Tibial nerve (tissue), 4 donors: Measurements from ENCODE around the gene PLXNC1. TPM values are rescaled to one million over a fixed set of nuclear protein-coding genes. Genes with fewer than 3 reads are reported as not detected.

Source experiments
- DNase-seq, 2 donors: peaks; one replicate each; pipeline ENCODE4 v3.0.0-alpha.2; 2019; ENCODE audit warnings: low spot score in 2 of 2
- H3K27ac ChIP-seq, 4 donors: fragments of 200-600 bp; sonication (generic) in 3 of 4; one replicate each; pipeline ENCODE4 v1.5.1; 2017 to 2019; ENCODE audit warnings: mild to moderate bottlenecking in 1 of 4
- H3K27me3 ChIP-seq, 2 donors: fragments of 200-600 bp; sonication (generic) in 1 of 2; one replicate each; pipeline versions ENCODE4 v1.5.1 to v1.6.0; 2017 to 2019
- H3K36me3 ChIP-seq, 3 donors: fragments of 200-600 bp; sonication (generic); one replicate each; pipeline ENCODE4 v1.5.1; 2018 to 2019
- H3K4me1 ChIP-seq, 4 donors: fragments of 200-600 bp; sonication (generic) in 3 of 4; one replicate each; pipeline ENCODE4 v1.5.1; 2017 to 2019
- H3K4me3 ChIP-seq, 4 donors: fragments of 200-600 bp; sonication (generic) in 3 of 4; one replicate each; pipeline ENCODE4 v1.5.1; 2017 to 2019; ENCODE audit warnings: mild to moderate bottlenecking in 1 of 4, moderate library complexity in 1 of 4
- H3K9me3 ChIP-seq, 4 donors: fragments of 200-600 bp; sonication (generic) in 3 of 4; one replicate each; pipeline ENCODE4 v1.5.1; 2017 to 2019
- CTCF ChIP-seq, 5 experiments: fragments of 200-600 bp in 3 of 5; fragments of 450-650 bp in 2 of 5; sonication (generic) in 3 of 5; IDR thresholded peaks; one replicate each; pipeline ENCODE4 v1.5.1; 2016 to 2019; ENCODE audit warnings: antibody characterized with exemption in 5 of 5, mild to moderate bottlenecking in 3 of 5, moderate library complexity in 2 of 5
- EP300 ChIP-seq, 2 donors: sonication (generic); formaldehyde crosslinking; IDR thresholded peaks; one replicate each; pipeline ENCODE4 v1.6.1; 2017; ENCODE audit warnings: antibody characterized with exemption in 2 of 2, mild to moderate bottlenecking in 1 of 2
- POLR2A ChIP-seq, 2 donors: fragments of 450-650 bp; IDR thresholded peaks; one replicate each; pipeline ENCODE4 v1.6.1; 2017; ENCODE audit warnings: antibody characterized with exemption in 2 of 2, mild to moderate bottlenecking in 2 of 2, moderate library complexity in 2 of 2
- WGBS, 2 donors: methylation state at CpG; one replicate each; pipeline ENCODE4 v1.1.5; 2018; 5-methylcytosine and 5-hydroxymethylcytosine counted together
- total RNA-seq, 4 donors: library from RNA; depleted of rRNA; stranded (reverse); fragments of >200 nt; gene quantifications; one replicate each; pipeline ENCODE4 v1.1.0, GENCODE V29; 2016

The PLXNC1 gene
- total RNA-seq, 4 donors from 2014 or later, result 9.0 to 20.8 (median 11.4) TPM

DNA sequence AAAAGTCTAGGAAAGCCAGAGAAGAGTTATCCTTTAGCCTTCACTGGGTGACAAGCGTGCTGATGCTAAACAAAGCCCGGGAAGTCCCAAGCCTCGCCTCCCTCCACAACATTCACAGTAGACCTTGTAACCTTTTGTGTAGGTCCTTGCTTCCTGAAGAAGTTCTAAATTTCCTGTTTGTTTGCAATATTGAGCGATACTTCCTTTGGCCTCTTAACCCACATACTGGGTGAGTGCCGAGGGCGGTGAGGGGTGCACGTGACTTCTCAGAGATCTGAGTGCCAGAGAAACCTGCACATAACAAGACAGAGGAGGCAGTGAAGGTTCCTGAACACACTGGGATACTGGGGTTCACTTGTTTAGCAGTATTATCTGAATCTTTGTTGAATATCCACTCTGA, 134.3 kb downstream of the PLXNC1 start:
- WGBS, 2 donors, result 56 to 63% methylated on average over 7 of the region's 7 CpGs
- H3K4me3 ChIP-seq, result no peak overlapping the region
- H3K9me3 ChIP-seq, result no peaks in the 10 kb centered on the region
- H3K4me1 ChIP-seq, result peaks cover 0 to 14% (median 3%) of the 10 kb centered on the region in 4 donors
- H3K27me3 ChIP-seq, result no peaks in the 10 kb centered on the region
- H3K27ac ChIP-seq, result no peak overlapping the region
- no peak for TF ChIP-seq EP300 (IDR thresholded peaks at IDR 0.05)
- TF ChIP-seq CTCF (IDR thresholded peaks at IDR 0.05), result no peak
- no peak for TF ChIP-seq POLR2A (IDR thresholded peaks at IDR 0.05)
- DNase-seq, result no peak
- peaks cover 0 to 10% (median 0%) of the 10 kb centered on the region in 3 donors for H3K36me3 ChIP-seq

GRCh38 chr12:94284046-94284445, 135.7 kb downstream of the PLXNC1 start:
- 96 to 100% methylated on average over 1 of the region's 1 CpG for WGBS, 2 donors
- no peak for DNase-seq
- no peak overlapping the region for H3K27ac ChIP-seq
- TF ChIP-seq POLR2A (IDR thresholded peaks at IDR 0.05) (no peak), EP300 (IDR thresholded peaks at IDR 0.05) (no peak), CTCF (IDR thresholded peaks at IDR 0.05) (no peak)
- no peaks in the 10 kb centered on the region for H3K9me3 ChIP-seq
- no peaks in the 10 kb centered on the region for H3K27me3 ChIP-seq
- H3K4me1 ChIP-seq, result peaks cover 0 to 7% (median 4%) of the 10 kb centered on the region in 4 donors
- no peak overlapping the region for H3K4me3 ChIP-seq
- peaks cover 0 to 10% (median 0%) of the 10 kb centered on the region in 3 donors for H3K36me3 ChIP-seq

- Histone ChIP-seq H3K4me1 (peaks cover 0 to 15% (median 6%) of the 10 kb centered on the region in 4 donors), H3K27ac (no peak overlapping the region), H3K4me3 (no peak overlapping the region), H3K36me3 (peaks cover 0 to 6% (median 0%) of the 10 kb centered on the region in 3 donors), H3K9me3 (no peaks in the 10 kb centered on the region), H3K27me3 (no peaks in the 10 kb centered on the region)
- no peak for TF ChIP-seq POLR2A (IDR thresholded peaks at IDR 0.05)
- no peak for TF ChIP-seq EP300 (IDR thresholded peaks at IDR 0.05)
- no peak for TF ChIP-seq CTCF (IDR thresholded peaks at IDR 0.05)
- whole genome bisulfite sequencing, 2 donors, result 74 to 77% methylated on average over 2 of the region's 2 CpGs
- no peak for DNase-seq
Measured at GRCh38 chr12:94284859-94285258, 136.5 kb downstream of the PLXNC1 start.

GRCh38 chr12:94285943-94286582, 137.7 kb downstream of the PLXNC1 start:
- no peak for TF ChIP-seq POLR2A (IDR thresholded peaks at IDR 0.05)
- no peak for TF ChIP-seq EP300 (IDR thresholded peaks at IDR 0.05)
- TF ChIP-seq CTCF (IDR thresholded peaks at IDR 0.05), result no peak
- no peak overlapping the region for H3K4me3 ChIP-seq
- H3K4me1 ChIP-seq, result peaks cover 0 to 25% (median 9%) of the 10 kb centered on the region in 4 donors
- peaks cover 0 to 4% (median 0%) of the 10 kb centered on the region in 3 donors for H3K36me3 ChIP-seq
- DNase-seq, result no peak
- 84 to 86% methylated on average over 8 of the region's 8 CpGs for WGBS, 2 donors
- no peaks in the 10 kb centered on the region for H3K9me3 ChIP-seq
- no peaks in the 10 kb centered on the region for H3K27me3 ChIP-seq
- H3K27ac ChIP-seq, result no peak overlapping the region

GRCh38 chr12:94286583-94287244, 138.3 kb downstream of the PLXNC1 start:
- TF ChIP-seq CTCF (IDR thresholded peaks at IDR 0.05) (no peak), POLR2A (IDR thresholded peaks at IDR 0.05) (no peak), EP300 (IDR thresholded peaks at IDR 0.05) (no peak)
- Histone ChIP-seq H3K27ac (no peak overlapping the region), H3K36me3 (no peaks in the 10 kb centered on the region), H3K27me3 (no peaks in the 10 kb centered on the region), H3K9me3 (no peaks in the 10 kb centered on the region), H3K4me1 (peaks cover 0 to 25% (median 9%) of the 10 kb centered on the region in 4 donors), H3K4me3 (no peak overlapping the region)
- no peak for DNase-seq
- 72 to 77% methylated on average over 4 of the region's 4 CpGs for WGBS, 2 donors
